Hematopoietic multipotent progenitor cell treated with erythropoietin and hydrocortisone succinate and interleukin-3 and kit ligand, for 15 days (in vitro differentiated cells): Measurements from ENCODE around the gene CYP4F3.
A peak's percentile ranks its signal among the peaks of the same experiment; 100 is the strongest.
"Not testable (repeated sequence)": the region's sequence is repeated elsewhere in the genome, so short reads cannot be mapped to it uniquely, and the experiment has no call there.

ENCODE experiments used
- DNase-seq: peaks from one replicate; pipeline ENCODE4 v3.0.0-alpha.2; 2015; ENCODE audit warnings: low spot score

The CYP4F3 gene

GRCh38 chr19:15640294-15640903 is at the start of gene CYP4F3:
Gene CYP4F3, plus strand, starts transcription at chr19:15640897. Its CDS starts 519 bp downstream, at chr19:15641416.
- peak; percentile 96 for DNase-seq

GRCh38 chr19:15591796-15592195 is 48.9 kb upstream of the CYP4F3 start:
- no peak for DNase-seq

GRCh38 chr19:15592506-15592905 is 48.2 kb upstream of the CYP4F3 start:
- DNase-seq, result not testable (repeated sequence)

GRCh38 chr19:15593766-15594165 is 46.9 kb upstream of the CYP4F3 start:
- DNase-seq, result not testable (repeated sequence)

GRCh38 chr19:15595069-15595468 is 45.6 kb upstream of the CYP4F3 start:
- DNase-seq, result no peak

- not testable (repeated sequence) for DNase-seq
These were observed 32.4 kb upstream of the CYP4F3 start for GRCh38 chr19:15607978-15608925.

- DNase-seq, result no peak
These were observed 31.4 kb upstream of the CYP4F3 start for GRCh38 chr19:15609261-15609660.

- DNase-seq, result no peak
These were observed 28.4 kb upstream of the CYP4F3 start for GRCh38 chr19:15612342-15612741.

- no peak for DNase-seq
These were observed 27.4 kb upstream of the CYP4F3 start for GRCh38 chr19:15613338-15613737.

GRCh38 chr19:15614507-15615379 is 26.0 kb upstream of the CYP4F3 start, which contains the start of gene CYP4F8:
Gene CYP4F8, plus strand, starts transcription at chr19:15615218. Its CDS starts 399 bp downstream, at chr19:15615617.
- DNase-seq, result no peak

GRCh38 chr19:15615526-15615925 is 25.2 kb upstream of the CYP4F3 start:
- DNase-seq, result no peak

GRCh38 chr19:15616183-15616582 is 24.5 kb upstream of the CYP4F3 start:
- no peak for DNase-seq

GRCh38 chr19:15616627-15617270 is 23.9 kb upstream of the CYP4F3 start:
- no peak for DNase-seq

GRCh38 chr19:15618321-15618720 is 22.4 kb upstream of the CYP4F3 start:
- no peak for DNase-seq

GRCh38 chr19:15621801-15622200 is 18.9 kb upstream of the CYP4F3 start:
- DNase-seq, result no peak

GRCh38 chr19:15622991-15623390 is 17.7 kb upstream of the CYP4F3 start:
- DNase-seq, result no peak

GRCh38 chr19:15623711-15624318 is 16.9 kb upstream of the CYP4F3 start:
- no peak for DNase-seq

- no peak for DNase-seq
These were observed 12.3 kb upstream of the CYP4F3 start for GRCh38 chr19:15628236-15629002.

- peak; percentile 83 for DNase-seq
These were observed 11.5 kb upstream of the CYP4F3 start for GRCh38 chr19:15629003-15629880.
